HepG2 (cell line): ENCODE data around the gene SEC14L5. TPM values are rescaled to one million over a fixed set of nuclear protein-coding genes. Genes with fewer than 3 reads are reported as not detected.

ENCODE experiments used
- ARID4A ChIP-seq: sonication (generic); formaldehyde crosslinking; IDR thresholded peaks from 2 replicates; pipeline ENCODE4 v1.5.0; 2020; ENCODE audit warnings: mild to moderate bottlenecking, missing genetic modification reagents, borderline replicate concordance
- DPF2 ChIP-seq: sonication (generic); formaldehyde crosslinking; IDR thresholded peaks from 2 replicates; pipeline ENCODE4 v1.4.0; 2020; ENCODE audit warnings: mild to moderate bottlenecking, low read depth, missing genetic modification reagents, borderline replicate concordance
- KMT2B ChIP-seq: IDR thresholded peaks from 2 replicates; pipeline ENCODE4 v1.6.1; 2016; ENCODE audit warnings: missing genetic modification reagents, missing compliant biosample characterization
- RFX1 ChIP-seq: fragments of 450-650 bp; IDR thresholded peaks from 2 replicates; pipeline ENCODE4 v1.6.1; 2017
- SETDB1 ChIP-seq: sonication (generic); formaldehyde crosslinking; IDR thresholded peaks from 2 replicates; pipeline ENCODE4 v1.5.1; 2020; ENCODE audit warnings: missing genetic modification reagents, mild to moderate bottlenecking, borderline replicate concordance
- SMAD9 ChIP-seq: sonication (generic); formaldehyde crosslinking; IDR thresholded peaks from 2 replicates; pipeline ENCODE4 v1.5.1; 2020; ENCODE audit warnings: mild to moderate bottlenecking, missing genetic modification reagents
- ZBTB37 ChIP-seq: sonication (generic); formaldehyde crosslinking; IDR thresholded peaks from 2 replicates; pipeline ENCODE4 v1.4.0; 2020; ENCODE audit warnings: mild to moderate bottlenecking, missing genetic modification reagents
- ZBTB44 ChIP-seq: sonication (generic); formaldehyde crosslinking; IDR thresholded peaks from 2 replicates; pipeline ENCODE4 v1.4.0; 2020; ENCODE audit warnings: missing genetic modification reagents
- ZNF557 ChIP-seq: sonication (generic); formaldehyde crosslinking; IDR thresholded peaks from 2 replicates; pipeline ENCODE4 v1.4.0; 2020; ENCODE audit warnings: missing genetic modification reagents
- ZNF567 ChIP-seq: sonication (generic); formaldehyde crosslinking; IDR thresholded peaks from 2 replicates; pipeline ENCODE4 v1.8.1; 2023; ENCODE audit warnings: mild to moderate bottlenecking, missing genetic modification reagents, borderline replicate concordance
- polyA plus RNA-seq, 8 experiments: library from polyadenylated mRNA; depleted of rRNA in 3 of 8; stranded (reverse) in 7 of 8; unstranded in 1 of 8; fragments of >200 nt; fragmentation: Illumina TruSeq in 4 of 8; extraction: Trizol in 4 of 8; gene quantifications; 2 replicates each; pipeline versions ENCODE4 v1.2.1 to v1.2.3, GENCODE V29; 2011 to 2016; ENCODE audit warnings: low read depth in 4 of 8, missing spikeins in 1 of 8, mixed read lengths in 1 of 8; ENCODE audit not compliant: insufficient read depth in 1 of 8
- total RNA-seq, 5 experiments: library from RNA; depleted of rRNA; stranded (reverse); fragments of >200 nt; fragmentation: Illumina TruSeq; extraction: Trizol; gene quantifications; 2 replicates each; pipeline ENCODE4 v1.2.3, GENCODE V29; 2016; ENCODE audit warnings: low read depth in 1 of 5
- TF ChIP-seq, protein P1 (sequence below): IDR thresholded peaks from 2 replicates; pipeline ENCODE4 v1.6.1; 2016; ENCODE audit warnings: low read depth, missing genetic modification reagents, missing compliant biosample characterization
- TF ChIP-seq, protein P2 (sequence below): sonication (generic); formaldehyde crosslinking; IDR thresholded peaks from 2 replicates; pipeline ENCODE4 v1.9.0; 2022; ENCODE audit warnings: low read depth, missing genetic modification reagents

Gene SEC14L5
- total and polyA plus RNA-seq, 2 of the 13 experiments (the other 11 are each of a cell fraction or from before 2014, with no cell fraction given): 0.40 to 0.42 TPM

- TF ChIP-seq ZBTB44 (CRISPR knock-in tag) (no peak), ZNF567 (CRISPR knock-in tag) (no peak), ZNF557 (CRISPR knock-in tag) (no peak), ARID4A (peak; percentile 68; the same call in 1 of the 2 replicates), RFX1 (no peak; the same call in 1 of the 2 replicates), SETDB1 (CRISPR knock-in tag) (no peak), SMAD9 (CRISPR knock-in tag) (no peak), ZBTB37 (CRISPR knock-in tag) (no peak; the same call in 1 of the 2 replicates), KMT2B (CRISPR knock-in tag) (no peak), DPF2 (CRISPR knock-in tag) (peak; percentile 82)
- TF ChIP-seq, protein P1, sequence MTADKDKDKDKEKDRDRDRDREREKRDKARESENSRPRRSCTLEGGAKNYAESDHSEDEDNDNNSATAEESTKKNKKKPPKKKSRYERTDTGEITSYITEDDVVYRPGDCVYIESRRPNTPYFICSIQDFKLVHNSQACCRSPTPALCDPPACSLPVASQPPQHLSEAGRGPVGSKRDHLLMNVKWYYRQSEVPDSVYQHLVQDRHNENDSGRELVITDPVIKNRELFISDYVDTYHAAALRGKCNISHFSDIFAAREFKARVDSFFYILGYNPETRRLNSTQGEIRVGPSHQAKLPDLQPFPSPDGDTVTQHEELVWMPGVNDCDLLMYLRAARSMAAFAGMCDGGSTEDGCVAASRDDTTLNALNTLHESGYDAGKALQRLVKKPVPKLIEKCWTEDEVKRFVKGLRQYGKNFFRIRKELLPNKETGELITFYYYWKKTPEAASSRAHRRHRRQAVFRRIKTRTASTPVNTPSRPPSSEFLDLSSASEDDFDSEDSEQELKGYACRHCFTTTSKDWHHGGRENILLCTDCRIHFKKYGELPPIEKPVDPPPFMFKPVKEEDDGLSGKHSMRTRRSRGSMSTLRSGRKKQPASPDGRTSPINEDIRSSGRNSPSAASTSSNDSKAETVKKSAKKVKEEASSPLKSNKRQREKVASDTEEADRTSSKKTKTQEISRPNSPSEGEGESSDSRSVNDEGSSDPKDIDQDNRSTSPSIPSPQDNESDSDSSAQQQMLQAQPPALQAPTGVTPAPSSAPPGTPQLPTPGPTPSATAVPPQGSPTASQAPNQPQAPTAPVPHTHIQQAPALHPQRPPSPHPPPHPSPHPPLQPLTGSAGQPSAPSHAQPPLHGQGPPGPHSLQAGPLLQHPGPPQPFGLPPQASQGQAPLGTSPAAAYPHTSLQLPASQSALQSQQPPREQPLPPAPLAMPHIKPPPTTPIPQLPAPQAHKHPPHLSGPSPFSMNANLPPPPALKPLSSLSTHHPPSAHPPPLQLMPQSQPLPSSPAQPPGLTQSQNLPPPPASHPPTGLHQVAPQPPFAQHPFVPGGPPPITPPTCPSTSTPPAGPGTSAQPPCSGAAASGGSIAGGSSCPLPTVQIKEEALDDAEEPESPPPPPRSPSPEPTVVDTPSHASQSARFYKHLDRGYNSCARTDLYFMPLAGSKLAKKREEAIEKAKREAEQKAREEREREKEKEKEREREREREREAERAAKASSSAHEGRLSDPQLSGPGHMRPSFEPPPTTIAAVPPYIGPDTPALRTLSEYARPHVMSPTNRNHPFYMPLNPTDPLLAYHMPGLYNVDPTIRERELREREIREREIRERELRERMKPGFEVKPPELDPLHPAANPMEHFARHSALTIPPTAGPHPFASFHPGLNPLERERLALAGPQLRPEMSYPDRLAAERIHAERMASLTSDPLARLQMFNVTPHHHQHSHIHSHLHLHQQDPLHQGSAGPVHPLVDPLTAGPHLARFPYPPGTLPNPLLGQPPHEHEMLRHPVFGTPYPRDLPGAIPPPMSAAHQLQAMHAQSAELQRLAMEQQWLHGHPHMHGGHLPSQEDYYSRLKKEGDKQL: peak; percentile 80; the same call in 1 of the 2 replicates
- TF ChIP-seq, protein P2, sequence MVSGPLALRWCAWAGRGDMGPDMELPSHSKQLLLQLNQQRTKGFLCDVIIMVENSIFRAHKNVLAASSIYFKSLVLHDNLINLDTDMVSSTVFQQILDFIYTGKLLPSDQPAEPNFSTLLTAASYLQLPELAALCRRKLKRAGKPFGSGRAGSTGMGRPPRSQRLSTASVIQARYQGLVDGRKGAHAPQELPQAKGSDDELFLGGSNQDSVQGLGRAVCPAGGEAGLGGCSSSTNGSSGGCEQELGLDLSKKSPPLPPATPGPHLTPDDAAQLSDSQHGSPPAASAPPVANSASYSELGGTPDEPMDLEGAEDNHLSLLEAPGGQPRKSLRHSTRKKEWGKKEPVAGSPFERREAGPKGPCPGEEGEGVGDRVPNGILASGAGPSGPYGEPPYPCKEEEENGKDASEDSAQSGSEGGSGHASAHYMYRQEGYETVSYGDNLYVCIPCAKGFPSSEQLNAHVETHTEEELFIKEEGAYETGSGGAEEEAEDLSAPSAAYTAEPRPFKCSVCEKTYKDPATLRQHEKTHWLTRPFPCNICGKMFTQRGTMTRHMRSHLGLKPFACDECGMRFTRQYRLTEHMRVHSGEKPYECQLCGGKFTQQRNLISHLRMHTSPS (CRISPR knock-in tag): peak; percentile 99
Measured at GRCh38 chr16:4944333-4945281, 13.5 kb upstream of the SEC14L5 start (continued).
